HG02852 (cell line): Measurements from ENCODE around the gene BZW2.

Source experiments
- ATAC-seq: cut with Tn5 transposase; IDR thresholded peaks from one replicate; pipeline ENCODE4 v1.9.1; 2021; ENCODE audit warnings: mild to moderate bottlenecking, moderate library complexity; ENCODE audit not compliant: unreplicated experiment

BZW2 gene

GRCh38 chr7:16645593-16646471, at the start of gene BZW2, which contains the start of gene ANKMY2:
TSS of gene BZW2 (plus strand) at chr7:16646181. CDS start at chr7:16665444, 19,263 bp downstream.
TSS of gene ANKMY2 (minus strand) at chr7:16645754. CDS start at chr7:16645573, 181 bp downstream.
- ATAC-seq: peak; percentile 94

GRCh38 chr7:16598015-16598414, 48.0 kb upstream of the BZW2 start:
- ATAC-seq: no peak

- ATAC-seq: no peak
Measured at GRCh38 chr7:16599860-16600259, 46.1 kb upstream of the BZW2 start.

- no peak for ATAC-seq
Measured at GRCh38 chr7:16603633-16604032, 42.3 kb upstream of the BZW2 start.

GRCh38 chr7:16604054-16604453, 41.9 kb upstream of the BZW2 start:
- ATAC-seq: no peak

GRCh38 chr7:16606704-16607103, 39.3 kb upstream of the BZW2 start:
- ATAC-seq: peak; percentile 59

- peak; percentile 83 for ATAC-seq
Measured at GRCh38 chr7:16609842-16610450, 36.0 kb upstream of the BZW2 start.

- ATAC-seq: no peak
Measured at GRCh38 chr7:16611711-16612110, 34.3 kb upstream of the BZW2 start.

GRCh38 chr7:16615228-16615627, 30.8 kb upstream of the BZW2 start:
- ATAC-seq: no peak

- ATAC-seq: no peak
Measured at GRCh38 chr7:16616122-16616521, 29.9 kb upstream of the BZW2 start.

GRCh38 chr7:16616542-16616941, 29.4 kb upstream of the BZW2 start:
- ATAC-seq: no peak

- peak; percentile 97 for ATAC-seq
Measured at GRCh38 chr7:16619979-16620408, 26.0 kb upstream of the BZW2 start.

GRCh38 chr7:16626388-16626787, 19.6 kb upstream of the BZW2 start:
- no peak for ATAC-seq

GRCh38 chr7:16627236-16627635, 18.7 kb upstream of the BZW2 start:
- no peak for ATAC-seq

- ATAC-seq: no peak
Measured at GRCh38 chr7:16630654-16631053, 15.3 kb upstream of the BZW2 start.

- no peak for ATAC-seq
Measured at GRCh38 chr7:16634271-16634738, 11.7 kb upstream of the BZW2 start.

GRCh38 chr7:16636555-16637101, 9.4 kb upstream of the BZW2 start:
- no peak for ATAC-seq

- no peak for ATAC-seq
Measured at GRCh38 chr7:16637379-16637778, 8.6 kb upstream of the BZW2 start.

GRCh38 chr7:16638282-16639280, 7.4 kb upstream of the BZW2 start:
- no peak for ATAC-seq

GRCh38 chr7:16644157-16644556, 1.8 kb upstream of the BZW2 start:
- ATAC-seq: no peak
